Inflammatory macrophage treated with lipopolysaccharide for 4 hours (primary cell): ENCODE data around the gene PTGER1.

ENCODE experiments used
- DNase-seq: peaks from one replicate; pipeline ENCODE4 v3.0.0-alpha.2; 2020

PTGER1 gene

GRCh38 chr19:14497228-14497921 lies 22.2 kb upstream of the PTGER1 start:
- DNase-seq = peak; percentile 25

DNA sequence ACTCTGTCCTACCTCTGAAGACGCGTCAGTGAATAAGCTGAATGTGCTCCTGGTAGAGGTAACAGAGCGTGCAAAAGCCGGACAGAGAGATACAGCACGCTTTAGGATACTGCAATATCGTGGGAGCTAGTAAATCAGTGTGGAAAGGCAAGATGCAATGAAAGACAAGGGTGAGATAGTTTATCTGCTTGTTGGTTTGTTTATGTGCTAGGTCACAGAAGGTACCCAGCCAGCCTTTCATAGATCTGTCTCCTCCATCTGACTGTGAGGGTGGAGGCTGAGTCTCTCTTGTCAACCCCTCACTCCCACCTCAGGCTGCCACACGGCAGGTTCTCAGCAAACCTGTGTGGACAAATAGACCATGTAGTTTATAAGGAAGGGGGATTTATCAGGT lies 21.7 kb upstream of the PTGER1 start:
- DNase-seq = no peak

DNA sequence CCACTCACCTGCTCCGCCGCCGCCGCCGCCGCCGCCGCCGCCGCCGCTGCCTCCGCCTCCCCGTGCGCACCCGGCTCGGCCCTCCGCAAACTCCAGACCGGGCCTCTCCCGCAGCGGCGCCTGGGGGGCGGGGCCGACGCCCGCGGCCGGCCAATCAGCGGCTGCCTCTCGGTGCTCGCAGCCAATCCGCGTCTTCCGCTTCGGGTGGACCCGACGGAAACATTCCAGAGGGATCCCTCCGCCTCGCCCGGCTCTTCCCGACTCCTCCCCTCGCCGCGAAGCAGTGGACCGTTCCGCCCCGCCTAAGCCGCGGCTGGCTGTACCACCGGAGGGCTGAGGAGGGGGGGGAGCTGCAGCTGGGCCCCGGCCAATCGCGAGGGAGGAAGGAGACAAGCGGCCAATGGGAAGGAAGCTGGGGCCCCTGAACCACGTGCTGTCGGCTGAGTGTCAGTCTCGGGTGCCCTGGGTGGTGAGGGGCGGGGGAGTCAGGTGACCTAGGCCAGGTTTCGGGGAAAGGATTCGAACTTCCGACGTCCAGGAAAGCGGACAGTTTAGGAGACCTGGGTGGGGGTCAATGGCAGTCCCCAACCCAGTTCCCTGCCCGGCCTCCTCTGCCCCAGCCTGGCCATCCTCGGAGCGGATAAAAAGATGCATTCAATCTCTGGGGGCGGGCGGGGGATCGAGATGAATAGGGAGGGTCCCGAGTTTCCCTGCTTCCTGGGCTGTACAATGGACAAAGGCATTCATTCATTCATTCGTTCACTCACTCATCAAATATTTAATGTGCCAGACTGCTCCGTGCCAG lies 21.1 kb upstream of the PTGER1 start, which contains the start of gene GIPC1:
Gene GIPC1, minus strand, starts transcription at position 99 of the 805 bp plus-strand sequence. CDS start 13,151 bp downstream, outside the sequence.
- peak; percentile 82 for DNase-seq

- no peak for DNase-seq
Measured at GRCh38 chr19:14495672-14496028, 20.5 kb upstream of the PTGER1 start.

- no peak for DNase-seq
Measured at GRCh38 chr19:14494910-14495671, 19.9 kb upstream of the PTGER1 start.

- no peak for DNase-seq
Measured at GRCh38 chr19:14494411-14494810, 19.3 kb upstream of the PTGER1 start.

- DNase-seq = no peak
Measured at GRCh38 chr19:14492756-14493337, 17.7 kb upstream of the PTGER1 start.

DNA sequence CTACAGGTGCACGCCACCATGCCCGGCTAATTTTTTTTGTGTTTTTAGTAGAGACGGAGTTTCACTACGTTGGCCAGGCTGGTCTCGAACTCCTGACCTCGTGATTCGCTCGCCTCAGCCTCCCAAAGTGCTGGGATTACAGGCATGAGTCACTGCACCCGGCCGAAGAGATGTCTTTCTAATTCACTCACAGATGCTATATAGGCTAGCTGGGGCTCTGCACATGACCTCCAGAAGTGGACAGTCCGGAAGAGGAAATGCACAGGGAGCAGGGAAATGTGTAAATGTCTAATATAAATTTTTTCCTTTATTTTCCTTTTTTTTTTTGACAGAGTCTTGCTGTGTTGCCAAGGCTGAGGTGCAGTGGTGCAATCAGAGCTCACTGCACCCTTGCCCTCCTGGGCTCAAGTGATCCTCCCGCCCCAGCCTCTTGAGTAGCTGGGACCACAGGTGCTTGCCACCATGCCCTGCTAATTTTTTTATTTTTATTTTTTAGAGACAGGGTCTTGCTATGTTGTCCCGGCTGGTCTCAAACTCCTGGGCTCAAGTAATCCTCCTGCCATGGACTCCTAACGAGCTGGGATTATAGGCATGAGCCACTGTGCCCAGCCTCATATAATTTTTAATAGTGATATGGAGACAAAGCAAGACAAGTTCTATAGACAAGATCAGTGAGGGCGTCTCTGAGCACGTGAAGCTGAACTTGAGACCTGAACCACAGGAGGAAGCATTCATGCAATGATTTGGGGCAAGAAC lies 12.4 kb upstream of the PTGER1 start:
- no peak for DNase-seq

DNA sequence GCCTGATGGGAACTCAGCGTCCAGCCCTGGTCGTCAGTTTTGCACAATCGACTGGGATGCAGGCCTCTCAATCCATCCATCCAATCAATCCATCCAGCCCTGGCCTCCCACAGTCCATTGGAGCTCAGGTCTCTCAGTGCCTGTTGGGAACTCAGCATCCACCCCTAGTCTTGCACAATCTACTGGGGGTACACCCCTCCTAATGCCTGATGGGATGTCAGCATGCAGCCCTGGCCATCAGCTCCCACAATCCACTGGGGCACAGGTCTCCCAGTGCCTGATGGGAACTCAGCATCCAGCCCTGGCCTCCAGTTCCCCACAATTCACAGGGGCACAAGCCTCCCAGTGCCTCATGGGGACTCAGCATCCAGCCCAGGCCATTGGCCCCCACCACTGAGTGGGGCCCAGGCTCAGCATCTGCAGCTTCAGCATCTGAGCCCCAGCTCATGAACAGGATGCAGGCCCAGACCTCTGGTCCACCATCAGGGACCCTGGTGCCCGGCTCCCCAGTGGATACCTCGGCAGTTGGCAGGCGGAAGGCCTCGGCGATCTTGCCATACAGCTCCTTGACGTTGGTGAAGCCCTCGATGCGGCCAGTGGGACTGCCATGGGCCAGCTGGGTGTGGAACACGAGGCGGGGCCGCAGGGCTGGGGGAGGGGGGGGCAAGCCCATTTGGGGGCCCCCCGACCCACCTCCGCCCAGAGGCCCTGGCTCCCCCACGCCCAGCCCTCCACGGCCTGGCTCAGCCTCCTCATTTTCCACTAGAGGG lies 7.2 kb upstream of the PTGER1 start:
- DNase-seq = no peak

- DNase-seq = no peak
Measured at GRCh38 chr19:14480700-14481079, 5.5 kb upstream of the PTGER1 start.

- peak; percentile 40 for DNase-seq
Measured at GRCh38 chr19:14479975-14480699, 5.0 kb upstream of the PTGER1 start.

DNA sequence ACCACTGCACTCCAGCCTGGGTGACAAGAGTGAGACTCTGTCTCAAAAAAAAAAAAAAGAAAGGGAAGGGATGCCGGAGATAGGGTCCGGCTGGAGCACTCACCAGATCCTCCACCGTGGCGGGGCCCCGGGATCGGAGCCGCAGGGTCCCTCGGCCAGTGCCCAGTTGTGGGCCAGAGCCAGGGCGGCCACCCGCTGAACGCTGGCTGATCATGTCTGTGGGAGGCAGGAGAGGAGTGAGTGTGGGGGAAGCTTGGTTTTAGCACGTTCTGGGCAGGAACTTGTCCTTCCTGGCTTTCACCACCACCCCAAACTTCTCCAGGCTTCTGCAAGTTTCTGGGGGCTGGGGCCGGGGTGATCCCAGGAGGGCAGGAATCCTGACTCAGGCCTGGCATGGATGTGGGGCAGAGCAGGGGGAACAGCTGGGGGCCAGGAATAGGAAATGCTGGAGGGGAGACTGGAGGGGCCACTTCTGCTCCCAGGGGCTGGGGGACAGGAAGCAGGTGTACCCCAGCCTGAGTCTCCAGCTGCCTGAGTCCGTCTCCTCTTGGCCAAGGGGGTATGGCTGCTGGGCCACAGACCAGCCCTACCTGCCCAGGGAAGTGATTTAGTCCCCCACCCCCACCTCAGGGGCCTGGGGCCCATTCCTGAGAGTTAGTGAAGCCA lies 4.3 kb upstream of the PTGER1 start:
- DNase-seq = no peak

DNA sequence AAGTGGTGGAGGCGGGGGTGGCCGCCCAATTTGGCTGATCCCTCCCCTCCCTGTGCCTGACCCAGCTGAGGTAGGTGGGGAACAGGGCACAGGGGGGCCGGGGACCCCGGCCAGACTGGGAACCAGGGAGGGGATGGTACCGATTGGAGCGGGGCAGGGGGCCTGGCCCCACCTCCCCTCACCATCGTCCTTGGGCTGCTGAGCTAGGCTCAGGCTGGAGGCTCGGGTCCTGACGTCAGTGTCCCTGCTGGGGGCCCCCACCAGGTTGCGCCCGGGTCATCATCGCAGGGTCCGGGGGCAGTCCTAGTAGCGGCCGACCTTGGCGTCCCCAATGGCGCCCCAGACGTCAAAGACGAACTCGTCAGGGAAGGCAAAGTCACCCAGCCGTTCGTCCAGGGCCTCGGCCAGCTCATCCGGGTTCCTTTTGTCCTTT lies 3.0 kb upstream of the PTGER1 start:
- DNase-seq = no peak

GRCh38 chr19:14477418-14478112 lies 2.4 kb upstream of the PTGER1 start:
- DNase-seq = no peak

- DNase-seq = peak; percentile 72
Measured at GRCh38 chr19:14476673-14477401, 1.7 kb upstream of the PTGER1 start.

DNA sequence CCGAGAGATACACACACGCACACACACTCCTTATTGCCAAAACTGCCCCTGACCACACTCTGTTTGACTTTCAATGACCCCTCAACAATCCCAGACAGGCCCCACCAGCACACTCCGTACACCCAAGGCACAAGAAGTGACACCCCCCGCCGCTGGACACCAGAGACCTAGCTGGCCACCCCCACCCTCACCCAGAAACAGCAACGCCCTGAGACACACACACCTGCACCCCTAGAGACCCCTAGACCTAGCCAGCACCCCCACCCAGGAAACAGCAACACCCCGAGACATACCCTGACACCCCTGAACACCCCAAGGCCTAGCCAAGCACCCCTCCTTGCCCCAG lies 1.1 kb upstream of the PTGER1 start:
- DNase-seq = no peak

DNA sequence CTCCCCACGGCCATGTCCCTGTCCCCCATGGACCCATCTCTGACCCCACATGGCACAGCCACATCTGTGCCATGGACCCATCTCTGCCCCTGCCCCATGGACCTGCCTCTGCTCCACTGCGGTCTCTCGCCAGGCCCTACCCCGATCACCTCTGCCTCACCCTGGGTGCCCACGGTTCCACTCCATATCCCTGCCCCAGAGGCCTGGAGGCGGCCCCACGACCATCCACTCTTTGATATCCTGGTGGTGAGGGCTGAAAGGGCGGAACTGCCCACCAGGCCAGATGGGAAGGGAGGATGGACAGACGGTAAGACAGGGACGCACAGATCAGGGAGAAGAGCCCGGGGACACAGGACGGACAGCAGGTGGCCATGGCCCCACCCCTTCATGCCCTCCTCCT lies 327 bp downstream of the PTGER1 start:
- DNase-seq = no peak

GRCh38 chr19:14473978-14474578 lies 1.1 kb downstream of the PTGER1 start:
- no peak for DNase-seq
